T47D (cell line): Measurements from ENCODE around the gene LRRC36.
A peak's percentile ranks its signal among the peaks of the same experiment; 100 is the strongest.
"Not testable (repeated sequence)": the region's sequence is repeated elsewhere in the genome, so short reads cannot be mapped to it uniquely, and the experiment has no call there.

Experiments
- DNase-seq, 2 experiments: peaks; one replicate each; pipeline versions ENCODE4 v3.0.0 to v3.0.0-alpha.2; 2011 to 2012; ENCODE audit warnings: low read depth in 1 of 2, low spot score in 1 of 2
- JUND ChIP-seq: IDR thresholded peaks from 2 replicates; pipeline ENCODE4 v1.6.1; 2012; ENCODE audit warnings: low read depth
- in situ Hi-C: cut with HindIII; loops from 2 replicates; pipeline ENCODE4 v1.10.0; 2016; ENCODE audit warnings: low sequenced_read_pairs, low pct_unique_long_range_greater_than_20kb

The LRRC36 gene

GRCh38 chr16:67339453-67339852, 12.8 kb downstream of the LRRC36 start:
- DNase-seq = peak in 1 of 2 experiments; percentile 39
- no peak for TF ChIP-seq JUND
- in situ Hi-C loops = no loop called here

- TF ChIP-seq JUND = no peak
- no peak for DNase-seq
- in situ Hi-C loops = no loop called here
Measured at GRCh38 chr16:67341250-67341649, 14.6 kb downstream of the LRRC36 start.

GRCh38 chr16:67342616-67343015, 16.0 kb downstream of the LRRC36 start:
- DNase-seq = no peak
- no peak for TF ChIP-seq JUND
- in situ Hi-C loops = no loop called here

GRCh38 chr16:67345401-67345800, 18.8 kb downstream of the LRRC36 start:
- no peak for TF ChIP-seq JUND
- no peak for DNase-seq
- in situ Hi-C loops = no loop called here

- in situ Hi-C loops = no loop called here
- no peak; the same call in 1 of the 2 replicates for TF ChIP-seq JUND
- peak in 1 of 2 experiments; percentile 85 for DNase-seq
Measured at GRCh38 chr16:67346341-67346740, 19.7 kb downstream of the LRRC36 start.

GRCh38 chr16:67349172-67349571, 22.6 kb downstream of the LRRC36 start:
- no peak for TF ChIP-seq JUND
- in situ Hi-C loops = no loop called here
- peak in 1 of 2 experiments; percentile 20 for DNase-seq

- in situ Hi-C loops = no loop called here
- no peak for TF ChIP-seq JUND
- no peak for DNase-seq
Measured at GRCh38 chr16:67350324-67350723, 23.7 kb downstream of the LRRC36 start.

- DNase-seq, in situ Hi-C loops: not testable (repeated sequence)
Measured at GRCh38 chr16:67352463-67352862, 25.8 kb downstream of the LRRC36 start.

GRCh38 chr16:67356396-67356795, 29.8 kb downstream of the LRRC36 start:
- DNase-seq = no peak
- no peak for TF ChIP-seq JUND
- in situ Hi-C loops = no loop called here

GRCh38 chr16:67357561-67357960, 30.9 kb downstream of the LRRC36 start:
- DNase-seq = no peak
- in situ Hi-C loops = no loop called here
- no peak for TF ChIP-seq JUND

GRCh38 chr16:67359540-67360269, 33.1 kb downstream of the LRRC36 start:
- DNase-seq, in situ Hi-C loops: not testable (repeated sequence)

- no peak for TF ChIP-seq JUND
- in situ Hi-C loops = no loop called here
- DNase-seq = no peak
Measured at GRCh38 chr16:67361038-67361437, 34.4 kb downstream of the LRRC36 start.

GRCh38 chr16:67364600-67365235, 38.1 kb downstream of the LRRC36 start:
- in situ Hi-C loops = no loop called here
- no peak for TF ChIP-seq JUND
- no peak for DNase-seq
